ENCODE data around the gene DYNLT4.
"Not testable (repeated sequence)": the region's sequence is repeated elsewhere in the genome, so short reads cannot be mapped to it uniquely, and the experiment has no call there.

The DYNLT4 gene, protein sequence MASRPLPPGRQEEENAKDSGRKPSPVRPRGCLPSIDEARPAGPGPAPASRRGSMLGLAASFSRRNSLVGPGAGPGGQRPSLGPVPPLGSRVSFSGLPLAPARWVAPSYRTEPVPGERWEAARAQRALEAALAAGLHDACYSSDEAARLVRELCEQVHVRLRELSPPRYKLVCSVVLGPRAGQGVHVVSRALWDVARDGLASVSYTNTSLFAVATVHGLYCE

DNA sequence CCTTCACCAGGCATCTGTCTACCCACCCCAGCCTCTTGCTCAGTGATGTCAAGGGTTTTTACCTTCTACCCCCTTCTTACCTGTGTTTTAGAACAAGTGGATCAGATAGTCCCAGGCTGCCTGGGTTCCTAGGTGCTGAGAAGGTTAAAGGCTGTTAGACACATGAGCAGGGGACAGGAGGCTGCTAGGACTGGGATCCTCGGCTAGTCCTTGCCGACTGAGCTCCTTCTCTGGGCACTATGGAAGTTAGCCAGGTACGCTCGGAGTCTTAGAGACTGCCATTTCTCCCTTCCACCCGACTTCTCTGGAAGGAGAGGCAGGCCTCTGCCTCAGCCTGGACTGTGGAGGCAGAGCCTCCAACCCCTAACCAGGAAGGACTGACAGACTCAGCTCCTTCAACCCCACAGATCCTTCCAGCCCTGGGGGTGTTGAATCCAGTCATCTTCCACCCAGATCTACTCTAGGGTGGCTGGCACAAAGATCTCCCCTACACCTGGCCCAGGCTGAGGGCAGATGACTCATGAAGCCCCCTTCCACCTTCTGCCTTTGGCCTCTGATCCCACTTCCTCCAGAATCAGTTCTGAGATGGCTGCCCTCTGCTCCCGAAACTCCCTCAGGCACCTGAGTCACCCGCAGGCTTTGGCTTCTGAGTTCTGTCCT is at the start of gene DYNLT4:
Gene DYNLT4, minus strand, starts transcription at position 648 of the 660 bp plus-strand sequence. CDS start 683 bp downstream, outside the sequence.
- no peak for DNase-seq (ENCODE audit: low read depth in 2 of 2)

DNA sequence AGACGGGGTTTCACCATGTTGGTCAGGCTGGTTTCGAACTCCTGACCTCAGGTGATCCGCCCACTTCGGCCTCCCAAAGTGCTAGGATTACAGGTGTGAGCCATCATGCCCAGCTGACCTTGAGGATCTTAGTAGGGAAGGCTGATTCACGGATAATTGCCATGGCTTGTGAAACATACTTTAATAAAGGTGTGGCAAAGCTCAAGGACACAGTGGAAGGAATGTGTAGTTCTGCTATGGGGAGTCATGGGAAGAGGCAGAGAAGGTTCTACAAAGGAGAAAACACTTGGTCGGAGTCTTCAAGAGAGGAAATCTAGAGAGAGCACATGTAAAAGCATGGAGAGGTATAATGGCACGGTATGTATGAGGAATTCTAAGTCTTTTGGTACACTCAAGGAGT is 48.6 kb upstream of the DYNLT4 start:
- no peak for DNase-seq (ENCODE audit: low read depth in 2 of 2)

GRCh38 chr1:44854970-44855369 is 47.8 kb upstream of the DYNLT4 start:
- no peak for DNase-seq (ENCODE audit: low read depth in 2 of 2)

GRCh38 chr1:44853201-44853600 is 46.0 kb upstream of the DYNLT4 start:
- DNase-seq (ENCODE audit: low read depth in 2 of 2) = no peak

DNA sequence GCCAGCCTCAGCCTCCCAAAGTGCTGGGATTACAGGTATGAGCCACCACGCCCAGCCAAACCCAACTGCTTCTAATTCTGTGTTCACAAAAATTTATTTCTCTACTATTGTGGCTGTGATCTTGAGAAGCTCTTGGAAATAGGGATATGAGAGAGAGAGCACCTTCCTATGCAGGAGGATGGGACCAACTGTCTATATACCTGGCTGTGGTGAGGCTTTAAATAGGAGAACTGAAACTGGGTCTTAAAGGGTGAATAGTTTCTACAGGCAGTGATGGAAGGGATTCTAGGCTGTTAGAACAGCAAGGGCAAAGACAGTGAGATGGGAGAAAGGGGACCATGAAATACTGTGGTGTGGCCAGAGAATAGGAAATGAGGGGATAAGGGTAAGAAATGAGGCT is 44.2 kb upstream of the DYNLT4 start:
- no peak for DNase-seq (ENCODE audit: low read depth in 2 of 2)

GRCh38 chr1:44849575-44850132 is 42.5 kb upstream of the DYNLT4 start:
- DNase-seq (ENCODE audit: low read depth in 2 of 2) = no peak

- no peak for DNase-seq (ENCODE audit: low read depth in 2 of 2)
Observed at GRCh38 chr1:44848456-44849181, 41.5 kb upstream of the DYNLT4 start.

DNA sequence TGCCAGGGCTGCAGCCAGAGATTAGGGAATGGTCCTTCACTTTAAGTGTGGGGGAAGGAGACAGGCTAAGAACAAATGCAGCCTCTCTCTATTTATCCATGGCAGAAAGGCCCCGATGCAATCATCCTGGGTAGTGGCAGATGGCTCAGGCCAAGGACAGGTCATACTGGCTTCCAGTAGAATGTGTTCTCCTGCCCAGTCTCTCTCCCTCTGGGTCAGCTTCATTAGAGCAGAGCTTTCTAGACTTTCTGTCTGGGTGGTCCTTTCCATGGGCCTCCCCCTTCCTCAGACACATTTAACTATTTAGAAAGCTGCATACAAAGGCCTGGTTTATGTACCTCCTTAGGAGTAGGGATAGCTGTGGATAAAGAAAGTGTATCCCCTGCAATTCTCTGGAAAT is 40.7 kb upstream of the DYNLT4 start:
- no peak for DNase-seq (ENCODE audit: low read depth in 2 of 2)

DNA sequence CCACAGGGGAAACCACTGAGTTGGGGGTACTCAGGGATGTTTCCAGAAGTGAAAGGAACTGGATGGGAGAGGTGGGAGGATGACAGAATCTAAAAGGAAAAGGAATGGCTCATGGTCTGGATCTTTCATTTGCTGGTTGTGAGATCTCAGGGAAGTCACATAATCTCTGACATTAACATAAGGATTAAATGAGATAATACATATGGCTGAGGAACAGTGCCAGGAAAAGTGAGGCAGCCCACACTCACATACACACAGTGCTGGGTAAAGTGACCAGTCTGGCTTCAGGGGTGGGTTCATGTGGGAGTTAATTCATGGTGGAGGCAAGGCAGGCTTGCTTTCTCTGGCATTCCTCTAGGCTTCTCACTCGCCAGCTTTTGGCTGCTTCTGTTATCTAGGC is 39.8 kb upstream of the DYNLT4 start:
- DNase-seq (ENCODE audit: low read depth in 2 of 2) = no peak

GRCh38 chr1:44842862-44843655 is 35.9 kb upstream of the DYNLT4 start, which contains the start of gene PTCH2:
Gene PTCH2 (minus strand): TSS chr1:44843253. CDS start chr1:44842932, 321 bp downstream.
- DNase-seq (ENCODE audit: low read depth in 2 of 2) = no peak

DNA sequence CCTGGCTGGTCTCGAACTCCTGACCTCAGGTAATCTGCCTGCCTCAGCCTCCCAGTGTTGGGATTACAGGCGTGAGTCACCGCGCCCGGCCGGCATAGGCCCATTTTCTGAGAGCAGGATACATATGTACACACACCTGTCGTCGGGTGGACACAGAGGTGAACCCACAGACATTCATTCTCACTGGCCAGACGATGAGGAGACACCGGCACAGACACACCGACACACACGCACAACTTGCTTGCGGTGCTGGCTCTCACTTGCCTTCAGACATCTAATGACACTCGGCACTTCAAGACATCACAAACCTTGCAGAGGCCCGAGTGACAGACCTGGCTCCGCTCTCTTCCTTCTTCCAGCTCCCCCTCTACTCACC is 35.3 kb upstream of the DYNLT4 start:
- no peak for DNase-seq (ENCODE audit: low read depth in 2 of 2)

DNA sequence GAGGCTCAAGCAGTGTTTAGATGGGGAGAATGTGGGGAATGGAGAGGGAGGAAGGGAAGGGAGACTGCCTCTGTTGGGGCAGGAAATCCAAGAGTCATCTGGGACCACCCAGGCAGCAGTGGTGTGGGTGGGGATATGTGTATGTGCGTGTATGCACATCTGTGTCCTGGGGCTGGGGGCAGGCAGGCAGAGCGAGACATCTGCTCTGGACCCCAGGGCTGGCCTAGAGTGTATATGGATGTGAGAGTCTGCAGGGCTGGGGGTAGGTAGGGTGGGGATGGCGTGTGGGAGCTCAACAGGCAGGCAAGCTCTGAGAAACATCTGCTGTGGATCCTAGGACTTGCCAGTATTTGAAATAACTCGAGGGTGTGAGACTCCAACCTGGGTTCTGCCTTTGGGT is 32.4 kb upstream of the DYNLT4 start:
- no peak for DNase-seq (ENCODE audit: low read depth in 2 of 2)

DNA sequence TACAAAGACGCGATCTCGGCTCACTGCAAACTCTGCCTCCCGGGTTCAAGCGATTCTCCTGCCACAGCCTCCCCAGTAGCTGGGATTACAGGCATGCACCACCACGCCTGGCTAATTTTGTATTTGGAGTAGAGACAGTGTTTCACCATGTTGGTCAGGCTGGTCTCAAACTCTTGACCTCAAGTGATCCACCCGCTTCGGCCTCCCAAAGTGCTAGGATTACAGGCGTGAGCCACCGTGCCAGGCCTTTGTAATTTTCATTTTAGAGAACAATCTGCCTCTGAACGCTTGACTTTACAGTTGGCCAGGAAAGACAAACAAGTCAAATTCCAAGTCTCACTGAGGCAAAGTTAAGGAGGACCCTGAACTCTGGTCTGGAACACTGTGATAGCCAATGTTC is 31.1 kb upstream of the DYNLT4 start:
- not testable (repeated sequence) for DNase-seq (ENCODE audit: low read depth in 2 of 2)

- DNase-seq (ENCODE audit: low read depth in 2 of 2) = peak; percentile 64 to 93
Observed at GRCh38 chr1:44835738-44836675, 28.9 kb upstream of the DYNLT4 start.

DNA sequence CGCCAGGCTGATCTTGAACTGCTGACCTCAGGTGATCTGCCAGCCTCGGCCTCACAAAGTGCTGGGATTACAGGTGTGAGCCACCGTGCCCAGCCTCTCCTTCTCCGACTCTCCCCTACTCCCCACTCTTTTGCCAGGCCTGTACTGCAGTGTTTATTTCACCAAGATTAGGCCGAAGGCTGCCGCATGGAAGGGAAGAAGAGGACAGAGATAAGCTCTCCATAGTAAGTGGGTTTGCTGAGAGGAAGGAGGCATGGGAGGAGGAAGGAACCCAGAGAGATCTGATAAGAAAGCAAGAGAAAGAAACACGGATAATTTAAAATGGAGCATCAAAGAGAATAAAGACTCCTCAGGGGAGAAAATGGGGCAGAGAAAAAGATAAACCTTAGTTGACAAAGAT is 27.2 kb upstream of the DYNLT4 start:
- no peak for DNase-seq (ENCODE audit: low read depth in 2 of 2)

GRCh38 chr1:44832056-44832705 is 25.0 kb upstream of the DYNLT4 start:
- no peak for DNase-seq (ENCODE audit: low read depth in 2 of 2)

DNA sequence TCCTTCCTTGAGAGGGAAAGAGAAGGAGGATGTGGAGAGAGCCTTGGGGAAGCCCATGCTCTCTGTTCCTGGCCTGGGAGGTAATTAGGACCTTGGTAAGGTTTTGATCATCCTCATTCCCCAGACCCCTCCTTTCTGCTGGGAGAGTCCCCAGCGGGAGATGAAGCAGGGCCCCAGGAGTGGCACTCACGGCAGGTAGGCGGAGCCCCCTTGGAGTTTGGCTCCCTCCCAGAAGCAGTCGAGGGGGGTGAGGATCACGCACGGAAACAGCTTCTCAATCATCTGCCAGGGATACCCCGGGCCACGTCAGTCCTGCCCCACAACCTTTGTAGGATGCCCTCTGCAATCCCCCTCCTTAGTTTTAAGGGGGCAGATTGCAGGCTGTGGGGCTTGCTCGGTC is 24.4 kb upstream of the DYNLT4 start:
- DNase-seq (ENCODE audit: low read depth in 2 of 2) = no peak

- DNase-seq (ENCODE audit: low read depth in 2 of 2) = no peak
Observed at GRCh38 chr1:44830900-44831304, 23.8 kb upstream of the DYNLT4 start.

- no peak for DNase-seq (ENCODE audit: low read depth in 2 of 2)
Observed at GRCh38 chr1:44829506-44830384, 22.6 kb upstream of the DYNLT4 start.

All from stimulated activated CD4-positive, alpha-beta T cell treated with anti-CD3 and anti-CD28 coated beads, Interleukin-12 subunit alpha, Interleukin-12 subunit beta, amount 100 ng/mL, for 24 hours (primary cell).